HG02763 (cell line): ENCODE data around the gene GPHA2.

Source experiments
- ATAC-seq: cut with Tn5 transposase; IDR thresholded peaks from one replicate; pipeline ENCODE4 v1.9.1; 2021; ENCODE audit warnings: mild to moderate bottlenecking, moderate library complexity; ENCODE audit not compliant: unreplicated experiment

GPHA2 gene

DNA sequence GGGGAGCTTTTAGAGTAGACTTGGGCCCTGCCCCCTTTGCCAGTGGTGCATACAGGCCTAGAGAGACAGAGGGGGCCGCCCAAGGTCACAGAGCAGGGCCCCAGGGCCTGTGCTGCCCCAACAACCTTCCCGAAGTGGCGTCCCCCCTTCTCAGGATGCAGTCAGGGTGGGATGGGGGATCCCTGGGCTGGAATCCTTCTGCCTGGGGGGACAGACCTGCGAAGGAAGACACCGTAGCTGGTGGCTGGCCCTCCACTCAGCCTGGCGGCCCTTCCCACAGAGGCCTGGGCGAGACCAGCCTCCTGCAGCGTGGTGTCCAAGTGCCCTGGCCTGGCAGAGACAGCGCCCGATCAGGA lies 42.9 kb downstream of the GPHA2 start:
- no peak for ATAC-seq

DNA sequence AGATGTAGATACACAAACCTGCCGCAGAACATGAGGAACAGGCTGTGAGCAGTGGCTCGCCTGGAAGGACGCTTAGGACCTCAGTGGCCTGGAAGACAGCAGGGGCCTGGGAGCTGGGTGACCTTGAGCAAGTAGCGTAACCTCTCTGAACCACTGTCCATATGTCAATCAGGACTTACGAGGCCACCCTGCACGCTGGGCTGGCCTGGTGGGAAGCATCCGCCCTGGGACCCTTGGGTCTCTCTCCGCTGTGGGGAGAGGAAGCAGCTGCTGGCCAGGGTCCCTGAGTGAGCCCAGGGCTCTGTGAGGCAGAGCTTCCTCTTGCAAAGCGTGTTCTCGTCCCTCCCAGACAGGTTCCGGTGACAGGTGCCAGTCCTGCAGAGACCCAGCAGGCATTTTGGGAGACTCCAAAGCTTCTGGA lies 43.3 kb downstream of the GPHA2 start:
- no peak for ATAC-seq

DNA sequence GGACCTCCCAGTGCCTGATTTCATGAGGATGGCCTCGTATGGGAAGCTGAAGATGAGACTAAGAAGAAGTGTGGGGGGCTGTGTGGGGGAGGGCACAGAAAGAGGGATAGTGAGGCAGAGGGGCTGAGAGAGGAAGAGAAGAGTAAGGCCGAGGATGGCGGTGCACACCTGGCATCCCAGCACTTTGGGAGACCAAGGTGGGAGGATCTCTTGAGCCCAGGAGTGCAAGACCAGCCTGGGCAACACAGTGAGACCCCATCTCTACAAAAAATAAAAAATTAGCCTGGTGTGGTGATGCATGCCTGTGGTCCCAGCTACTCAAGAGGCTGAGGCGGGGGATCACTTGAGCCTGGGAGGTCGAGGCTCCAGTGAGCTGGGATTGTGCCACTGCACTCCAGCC lies 43.8 kb downstream of the GPHA2 start:
- no peak for ATAC-seq

DNA sequence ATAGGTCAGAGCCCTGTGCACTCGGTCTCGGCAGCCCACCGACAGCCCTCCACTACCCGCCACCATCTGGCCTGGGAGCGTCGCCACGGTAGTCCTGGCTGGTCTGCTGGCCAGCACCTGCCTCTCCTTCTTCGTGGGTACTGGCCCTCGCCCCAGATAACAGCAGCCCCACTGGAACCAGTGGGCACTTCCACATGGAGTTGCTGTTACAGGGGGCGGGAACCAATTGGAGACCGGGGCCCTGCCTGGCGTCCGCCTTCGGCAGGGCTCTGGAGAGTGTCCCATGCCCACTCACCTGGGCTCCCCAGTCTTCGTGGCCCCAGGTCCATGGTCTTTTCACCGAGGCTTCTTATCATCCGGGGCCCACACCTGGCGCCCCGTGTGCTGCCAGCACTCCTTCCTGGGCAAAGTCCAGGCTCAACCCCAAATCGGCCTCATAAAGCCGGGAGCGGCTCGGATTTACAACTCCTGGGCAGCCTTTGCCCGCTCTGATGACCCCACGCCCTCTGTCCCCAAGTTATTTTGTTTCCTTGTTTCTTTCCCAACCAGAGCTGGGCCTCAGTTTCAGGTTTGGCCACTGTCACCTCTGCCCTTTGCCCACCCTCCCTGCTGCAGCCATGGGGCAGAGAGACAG lies 44.4 kb downstream of the GPHA2 start:
- ATAC-seq, result no peak

DNA sequence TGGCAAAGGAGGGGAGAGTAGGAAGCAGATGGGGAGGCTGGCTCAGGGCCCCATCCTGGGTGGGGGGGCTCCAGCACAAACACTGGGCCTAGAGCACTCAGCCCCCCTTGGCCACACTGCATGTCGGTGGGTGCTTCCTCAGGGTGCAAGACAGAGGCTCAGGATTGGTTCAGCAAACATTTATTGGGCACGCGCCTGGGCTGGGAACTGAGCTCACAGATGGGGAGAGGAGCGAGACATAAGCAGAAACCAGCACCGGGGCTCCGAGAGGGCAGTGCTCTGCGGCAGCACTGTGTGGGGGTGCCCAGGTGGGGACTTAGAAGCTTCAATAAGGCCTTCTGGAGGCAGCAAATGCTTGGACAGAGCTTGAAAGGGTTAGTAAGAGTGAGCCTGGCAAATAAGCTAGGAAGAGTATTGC lies 45.2 kb downstream of the GPHA2 start:
- ATAC-seq, result no peak

DNA sequence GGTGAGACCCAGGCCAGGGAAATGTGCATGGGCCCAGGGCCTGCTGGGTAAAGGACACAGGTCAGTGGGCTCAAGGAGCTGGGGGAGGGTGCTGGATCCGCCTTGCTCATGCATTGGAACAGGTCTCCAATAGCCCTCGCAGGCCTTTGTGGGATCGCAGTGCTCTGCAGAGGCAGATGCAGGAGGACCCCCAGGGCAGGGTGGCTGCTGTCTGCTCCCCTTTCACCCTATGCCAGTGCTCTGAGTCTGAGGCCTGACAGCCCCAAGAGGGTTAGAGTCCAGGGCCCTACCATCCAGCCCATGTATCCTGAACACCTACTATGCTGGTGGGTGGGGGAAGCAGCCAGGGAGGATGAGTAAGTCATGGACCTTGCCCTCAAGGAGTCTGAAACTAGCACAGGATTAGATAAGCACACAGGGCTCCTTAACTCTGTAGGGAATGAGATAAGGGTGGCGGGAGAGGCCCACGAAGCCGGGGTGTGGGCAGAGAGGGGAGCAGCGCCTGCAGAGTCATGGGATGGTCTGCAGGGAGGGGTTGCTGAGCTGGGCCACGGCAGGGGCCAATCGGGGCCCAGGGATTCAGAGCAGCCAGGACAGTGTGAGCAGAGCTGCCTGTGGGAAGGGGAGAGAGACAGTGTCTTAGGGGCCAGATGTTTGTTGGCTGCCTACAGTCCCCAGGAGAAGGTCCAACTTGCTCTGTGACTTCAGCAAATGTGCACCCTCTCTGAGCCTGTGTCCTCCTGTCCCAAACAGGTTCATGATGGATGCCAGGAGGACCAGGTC lies 46.8 kb downstream of the GPHA2 start:
- ATAC-seq, result no peak

DNA sequence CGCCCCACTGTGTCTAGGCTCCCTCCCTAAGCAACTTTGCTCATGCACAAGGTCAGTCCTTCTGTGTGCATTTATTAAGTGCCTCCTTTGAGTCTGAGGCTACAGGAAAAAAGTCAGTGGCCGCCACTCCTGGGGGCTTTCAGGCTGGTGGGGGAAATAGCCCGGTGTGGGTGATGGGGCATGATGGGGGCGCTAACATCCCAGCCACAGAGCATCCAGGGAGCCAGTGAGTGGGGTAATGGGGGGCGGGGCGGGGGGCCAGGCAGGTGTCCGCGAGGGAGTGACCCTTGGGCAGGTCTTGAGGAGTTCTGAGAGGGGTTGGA lies 47.3 kb downstream of the GPHA2 start:
- ATAC-seq, result no peak

DNA sequence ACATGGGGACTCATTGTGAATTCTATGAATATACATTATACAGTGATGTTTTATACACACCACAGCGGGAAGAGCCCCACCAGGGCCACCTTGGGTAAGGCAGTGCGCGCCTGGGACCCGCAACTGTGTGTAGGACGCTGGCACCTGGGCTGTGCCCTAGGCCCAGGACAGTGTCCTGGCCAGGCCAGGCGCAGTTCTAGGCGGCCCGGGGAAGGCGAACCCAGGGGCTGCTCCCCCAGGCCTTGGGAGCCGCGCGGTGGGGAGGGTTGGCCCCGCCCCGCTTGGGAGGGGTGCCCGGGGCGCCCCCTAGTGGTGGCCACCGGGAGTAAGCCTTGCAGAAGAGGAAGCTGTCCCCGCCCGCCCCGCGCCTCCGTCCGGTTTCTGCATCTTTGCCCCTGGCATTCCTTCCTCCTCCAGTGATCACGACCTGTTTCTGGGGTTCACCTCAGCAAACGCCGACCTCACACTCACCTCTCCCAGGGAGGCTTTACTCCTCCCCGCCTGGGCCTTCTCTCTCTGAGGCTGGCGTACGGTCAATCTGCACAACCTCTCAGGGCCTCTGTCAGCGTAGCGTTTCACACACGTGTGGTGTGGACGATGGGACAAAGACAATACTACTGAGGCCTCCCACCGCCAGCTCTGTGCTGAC lies 47.8 kb downstream of the GPHA2 start:
- peak; percentile 67 for ATAC-seq

DNA sequence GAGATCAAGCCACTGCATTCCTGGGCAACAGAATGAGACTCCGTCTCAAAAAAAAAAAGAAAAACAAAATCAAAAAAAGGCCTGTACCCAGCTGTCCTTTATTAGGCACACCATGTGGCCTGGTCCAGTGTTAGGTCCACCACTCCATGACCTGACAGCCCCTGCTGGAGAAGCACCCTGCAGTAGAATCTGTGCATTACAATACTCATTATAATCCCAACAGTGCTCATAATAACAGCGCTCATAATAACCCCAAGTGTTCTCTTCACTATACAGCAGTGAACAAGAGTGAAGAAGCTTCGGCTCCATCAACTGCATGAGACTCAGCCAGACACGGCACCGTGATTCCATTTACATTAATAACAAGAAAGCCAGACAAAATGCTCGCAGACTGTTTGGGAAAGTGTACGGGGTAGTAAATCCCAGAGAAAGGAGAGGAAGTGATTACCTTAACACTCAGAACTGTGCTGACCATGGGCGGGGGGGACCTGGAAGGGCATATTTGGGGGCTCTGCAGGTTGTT lies 48.4 kb downstream of the GPHA2 start:
- ATAC-seq, result no peak

DNA sequence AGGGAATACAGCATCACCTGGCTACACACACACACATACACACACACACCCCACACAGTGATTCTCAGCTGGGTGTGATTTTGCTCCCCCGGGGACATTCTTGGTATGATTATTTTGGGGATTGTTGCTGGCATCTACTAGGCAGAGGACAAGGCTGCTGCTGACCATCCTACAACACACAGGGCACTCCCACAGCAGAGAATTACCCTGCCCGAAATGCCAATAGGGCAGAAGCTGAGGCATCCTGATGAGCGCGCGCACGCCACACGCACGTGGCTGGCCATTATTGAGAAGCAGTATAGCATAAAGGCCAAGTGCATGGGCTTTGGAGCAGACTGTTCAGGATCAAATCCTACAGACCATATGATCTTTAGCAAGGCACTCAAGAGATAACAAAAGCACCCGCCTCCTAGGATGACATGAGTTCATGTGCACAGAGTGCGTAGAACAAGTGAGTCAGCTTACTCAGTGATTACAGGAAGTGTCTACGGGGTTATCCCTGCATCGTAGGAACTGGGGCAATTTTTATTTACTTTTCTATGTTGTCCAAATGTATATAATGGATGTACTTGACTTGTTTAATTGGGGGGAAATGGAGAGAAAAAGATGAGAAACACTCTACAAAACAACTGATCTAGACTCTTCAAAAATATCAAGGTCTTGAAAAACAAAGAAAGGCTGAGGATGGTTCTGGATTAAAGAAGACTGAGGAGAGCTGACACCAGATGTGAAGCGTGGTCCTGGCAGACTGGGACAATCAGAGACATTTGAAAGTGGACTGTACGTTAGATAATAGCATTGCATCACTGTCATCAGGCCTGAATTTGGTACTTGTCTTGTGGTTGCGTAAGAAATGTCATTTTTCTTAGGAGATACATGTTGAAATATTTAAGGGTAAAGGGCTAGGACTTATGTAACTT lies 50.1 kb downstream of the GPHA2 start:
- no peak for ATAC-seq
